HG03469 (cell line): Measurements from ENCODE around the gene RABGEF1.
A peak's percentile ranks its signal among the peaks of the same experiment; 100 is the strongest.
"Not testable (repeated sequence)": the region's sequence is repeated elsewhere in the genome, so short reads cannot be mapped to it uniquely, and the experiment has no call there.

Experiments used
- ATAC-seq: cut with Tn5 transposase; IDR thresholded peaks from one replicate; pipeline ENCODE4 v1.9.1; 2021; ENCODE audit warnings: mild to moderate bottlenecking, moderate library complexity, moderate number of reproducible peaks; ENCODE audit not compliant: unreplicated experiment

The RABGEF1 gene

GRCh38 chr7:66734006-66734405 is 6.5 kb upstream of the RABGEF1 start:
- ATAC-seq, result no peak

GRCh38 chr7:66735154-66735553 is 5.4 kb upstream of the RABGEF1 start:
- no peak for ATAC-seq

GRCh38 chr7:66735850-66736249 is 4.7 kb upstream of the RABGEF1 start:
- no peak for ATAC-seq

- no peak for ATAC-seq
Measured at GRCh38 chr7:66736892-66737291, 3.6 kb upstream of the RABGEF1 start.

GRCh38 chr7:66737667-66738066 is 2.9 kb upstream of the RABGEF1 start:
- no peak for ATAC-seq

GRCh38 chr7:66739477-66739876 is 1.1 kb upstream of the RABGEF1 start:
- ATAC-seq, result no peak

GRCh38 chr7:66739953-66740301 is 606 bp upstream of the RABGEF1 start:
- no peak for ATAC-seq

GRCh38 chr7:66740980-66741709 is 612 bp downstream of the RABGEF1 start:
- ATAC-seq, result peak; percentile 20

- no peak for ATAC-seq
Measured at GRCh38 chr7:66741710-66742049, 1.1 kb downstream of the RABGEF1 start.

GRCh38 chr7:66742298-66742697 is 1.8 kb downstream of the RABGEF1 start:
- not testable (repeated sequence) for ATAC-seq

- no peak for ATAC-seq
Measured at GRCh38 chr7:66743920-66744319, 3.4 kb downstream of the RABGEF1 start.

- no peak for ATAC-seq
Measured at GRCh38 chr7:66747385-66747784, 6.9 kb downstream of the RABGEF1 start.

- no peak for ATAC-seq
Measured at GRCh38 chr7:66747881-66748511, 7.5 kb downstream of the RABGEF1 start.

GRCh38 chr7:66748791-66749190 is 8.3 kb downstream of the RABGEF1 start:
- ATAC-seq, result no peak

- ATAC-seq, result no peak
Measured at GRCh38 chr7:66751945-66752344, 11.4 kb downstream of the RABGEF1 start.

GRCh38 chr7:66754541-66754940 is 14.0 kb downstream of the RABGEF1 start:
- no peak for ATAC-seq

- not testable (repeated sequence) for ATAC-seq
Measured at GRCh38 chr7:66755059-66755458, 14.5 kb downstream of the RABGEF1 start.

- ATAC-seq, result not testable (repeated sequence)
Measured at GRCh38 chr7:66756227-66756626, 15.7 kb downstream of the RABGEF1 start.

GRCh38 chr7:66756889-66757288 is 16.4 kb downstream of the RABGEF1 start:
- no peak for ATAC-seq

- ATAC-seq, result no peak
Measured at GRCh38 chr7:66757939-66758338, 17.4 kb downstream of the RABGEF1 start.

- ATAC-seq, result peak; percentile 84
Measured at GRCh38 chr7:66758950-66759628, 18.6 kb downstream of the RABGEF1 start.

- ATAC-seq, result not testable (repeated sequence)
Measured at GRCh38 chr7:66763183-66763582, 22.6 kb downstream of the RABGEF1 start.
